Stimulated activated CD8-positive, alpha-beta memory T cell treated with anti-CD3 and anti-CD28 coated beads, Interleukin-4, amount 100 ng/mL, for 4 hours (primary cell): ENCODE results near the gene NXPH4.
A peak's percentile ranks its signal among the peaks of the same experiment; 100 is the strongest.

Experiments
- DNase-seq, 2 donors: peaks; one replicate each; pipeline ENCODE4 v3.0.0-alpha.2; 2020; ENCODE audit warnings: low read depth in 2 of 2, low spot score in 1 of 2

NXPH4 gene

DNA sequence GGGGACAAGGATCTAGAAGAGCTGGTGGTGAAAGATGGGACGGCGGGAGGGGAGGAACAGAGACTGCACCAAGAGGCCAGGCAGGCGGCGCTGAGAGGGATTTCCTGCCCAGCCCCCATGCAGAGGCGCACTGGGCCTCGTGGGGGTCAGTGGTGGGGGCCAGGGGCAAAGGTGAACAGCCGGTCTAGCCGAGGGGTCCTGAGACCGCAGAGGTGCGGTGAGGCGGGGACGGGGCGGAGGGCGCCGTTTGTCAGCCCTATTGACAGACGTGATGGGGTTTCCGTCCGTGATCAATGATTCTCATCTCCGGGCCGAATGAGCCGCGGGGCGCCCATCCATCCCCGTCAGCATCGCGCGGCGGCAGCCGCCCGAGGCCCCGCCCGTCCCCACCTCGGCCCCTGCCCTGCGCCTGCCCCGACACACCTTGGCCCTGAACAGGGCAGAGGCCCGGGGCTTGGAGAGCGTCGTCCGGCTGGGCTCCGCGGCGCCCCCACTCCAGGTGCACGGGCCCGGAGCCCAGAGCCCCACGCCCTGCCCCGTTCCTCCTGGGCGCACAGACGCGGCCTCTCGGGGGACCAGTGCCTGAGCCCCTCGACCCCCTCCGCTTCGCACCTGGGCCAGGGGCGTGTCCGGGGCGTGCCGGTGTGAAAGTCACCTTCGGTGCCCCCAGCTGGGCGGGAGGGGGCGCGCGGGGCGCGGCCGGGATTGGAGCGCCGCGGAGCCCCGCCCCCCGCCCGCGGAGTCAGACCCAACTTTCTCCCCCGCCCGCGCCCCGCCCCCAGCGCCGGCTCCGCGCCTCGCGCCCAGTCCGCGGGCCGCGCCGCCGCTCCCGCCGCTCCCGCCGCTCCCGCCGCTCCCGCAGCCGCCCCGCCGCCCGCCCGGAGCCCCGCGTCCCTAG is at the start of gene NXPH4:
NXPH4 (plus strand) TSS at position 781 of the 898 bp plus-strand sequence. CDS start 176 bp downstream, outside the sequence.
- DNase-seq = peak in 1 of 2 donors; percentile 42

GRCh38 chr12:57166971-57167371 is 49.6 kb upstream of the NXPH4 start:
- no peak for DNase-seq

DNA sequence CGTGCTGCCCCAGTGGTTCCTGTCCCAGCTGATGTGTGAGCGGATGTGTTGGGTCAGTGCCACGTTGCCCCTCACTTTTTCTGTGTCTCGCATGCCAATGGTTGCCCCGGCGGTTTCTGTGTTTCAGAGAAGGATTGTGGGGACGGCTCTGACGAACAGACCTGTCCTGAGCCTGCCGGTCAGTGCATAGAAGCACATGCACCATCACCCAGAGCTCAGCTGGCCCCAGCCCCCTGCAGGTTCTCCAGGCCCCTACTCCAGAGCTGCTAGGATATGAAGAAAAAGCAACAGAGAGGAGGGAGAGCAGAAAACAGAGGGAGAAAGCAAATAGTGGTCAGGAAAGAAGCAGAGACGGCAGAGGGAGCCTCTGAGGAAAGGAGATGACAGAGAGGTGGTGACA is 48.5 kb upstream of the NXPH4 start:
- no peak for DNase-seq

DNA sequence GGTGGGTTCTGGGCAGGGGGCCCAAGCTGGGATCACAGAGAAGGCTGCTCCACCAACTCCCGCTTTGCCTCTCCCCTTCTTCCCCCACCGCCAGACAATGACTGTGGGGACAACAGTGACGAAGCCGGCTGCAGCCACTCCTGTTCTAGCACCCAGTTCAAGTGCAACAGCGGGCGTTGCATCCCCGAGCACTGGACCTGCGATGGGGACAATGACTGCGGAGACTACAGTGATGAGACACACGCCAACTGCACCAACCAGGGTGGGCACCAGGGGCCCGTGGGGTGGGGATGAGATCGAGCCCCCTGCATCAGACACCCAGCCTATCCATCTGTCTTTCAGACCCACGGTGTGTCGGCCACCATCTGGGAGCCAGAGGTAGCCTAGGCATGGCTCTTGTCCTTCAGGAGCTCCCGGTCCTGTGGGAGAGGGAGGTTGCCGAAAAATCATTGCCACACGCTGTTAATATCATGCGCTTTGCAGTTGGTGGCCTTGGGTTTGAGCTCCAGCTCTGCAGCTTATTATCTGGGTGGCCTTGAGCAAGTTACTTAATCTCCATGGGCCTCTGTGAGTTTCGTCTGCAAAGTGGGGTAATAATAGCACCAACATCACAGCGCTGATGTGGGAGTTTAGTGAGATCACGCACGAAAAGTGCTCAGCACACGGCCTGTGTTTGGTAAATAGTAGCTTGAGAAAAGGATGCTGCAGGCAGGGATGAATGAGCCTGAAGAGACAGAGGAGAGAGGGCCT is 47.4 kb upstream of the NXPH4 start:
- DNase-seq = no peak

- no peak for DNase-seq
These were observed 46.6 kb upstream of the NXPH4 start for GRCh38 chr12:57169969-57170368.

GRCh38 chr12:57170408-57170807 is 46.2 kb upstream of the NXPH4 start:
- no peak for DNase-seq

DNA sequence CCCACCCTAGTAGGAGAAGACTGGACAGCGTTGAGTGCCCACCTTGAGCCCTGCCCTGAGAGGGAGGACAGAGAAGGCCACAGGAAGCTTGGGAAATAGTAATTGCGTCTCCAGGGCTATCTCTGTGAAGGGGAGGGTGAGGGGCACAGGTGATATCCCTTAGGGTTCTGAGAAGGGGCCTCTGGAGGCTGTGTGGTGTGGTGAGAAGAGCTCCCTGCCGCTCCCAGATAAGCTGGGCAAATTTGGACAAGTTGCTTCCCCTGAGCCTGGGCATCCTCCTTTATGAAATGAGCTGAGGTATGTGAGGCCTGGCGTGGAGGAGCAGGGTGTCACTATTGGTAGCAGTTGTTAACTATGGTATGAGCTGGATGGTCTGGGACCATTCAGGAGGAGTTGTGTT is 45.7 kb upstream of the NXPH4 start:
- DNase-seq = no peak

DNA sequence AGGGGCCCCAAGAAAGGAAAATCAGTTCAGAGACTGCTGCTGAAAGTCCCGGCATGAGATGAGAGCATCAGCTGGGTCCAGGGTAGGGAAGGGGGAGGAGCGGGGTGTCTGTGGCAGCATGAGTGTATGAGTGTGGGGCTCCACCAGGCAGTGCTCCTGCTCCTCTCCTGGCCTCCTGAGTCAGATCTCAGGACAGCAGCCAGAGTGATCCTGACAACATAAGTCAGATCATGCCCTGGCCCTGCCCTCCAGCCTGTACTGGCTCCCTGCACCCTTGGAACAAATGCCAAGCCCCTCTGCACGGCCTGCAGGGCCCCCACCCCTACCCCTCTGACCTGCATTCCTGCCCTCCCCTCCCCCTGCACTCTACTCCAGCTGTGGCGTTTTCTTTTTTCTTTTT is 44.9 kb upstream of the NXPH4 start:
- DNase-seq = no peak

DNA sequence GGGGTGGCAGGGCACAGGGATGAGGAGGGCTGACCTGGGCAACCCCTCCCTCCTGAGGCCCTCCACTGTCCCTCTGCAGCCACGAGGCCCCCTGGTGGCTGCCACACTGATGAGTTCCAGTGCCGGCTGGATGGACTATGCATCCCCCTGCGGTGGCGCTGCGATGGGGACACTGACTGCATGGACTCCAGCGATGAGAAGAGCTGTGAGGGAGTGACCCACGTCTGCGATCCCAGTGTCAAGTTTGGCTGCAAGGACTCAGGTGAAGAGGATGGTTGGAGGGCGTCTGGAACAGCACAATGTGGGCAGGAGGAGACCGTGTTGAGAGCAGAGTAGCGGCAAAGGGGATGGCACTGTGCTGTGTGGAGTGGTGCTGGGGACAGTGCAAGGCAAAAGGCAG is 43.5 kb upstream of the NXPH4 start:
- DNase-seq = no peak

DNA sequence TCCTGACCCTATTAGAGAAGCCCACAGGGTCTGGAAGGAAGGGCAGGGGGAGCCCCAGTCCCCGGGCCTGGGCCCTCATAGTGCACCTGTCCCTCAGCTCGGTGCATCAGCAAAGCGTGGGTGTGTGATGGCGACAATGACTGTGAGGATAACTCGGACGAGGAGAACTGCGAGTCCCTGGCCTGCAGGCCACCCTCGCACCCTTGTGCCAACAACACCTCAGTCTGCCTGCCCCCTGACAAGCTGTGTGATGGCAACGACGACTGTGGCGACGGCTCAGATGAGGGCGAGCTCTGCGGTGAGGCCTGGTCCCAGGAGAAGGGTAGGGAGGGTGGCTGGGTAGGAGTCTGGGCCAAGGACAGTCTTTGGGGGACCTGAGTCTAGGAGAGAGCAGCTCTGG is 42.9 kb upstream of the NXPH4 start:
- no peak for DNase-seq

GRCh38 chr12:57175428-57176138 is 41.0 kb upstream of the NXPH4 start:
- no peak for DNase-seq

- no peak for DNase-seq
These were observed 40.5 kb upstream of the NXPH4 start for GRCh38 chr12:57176139-57176477.

DNA sequence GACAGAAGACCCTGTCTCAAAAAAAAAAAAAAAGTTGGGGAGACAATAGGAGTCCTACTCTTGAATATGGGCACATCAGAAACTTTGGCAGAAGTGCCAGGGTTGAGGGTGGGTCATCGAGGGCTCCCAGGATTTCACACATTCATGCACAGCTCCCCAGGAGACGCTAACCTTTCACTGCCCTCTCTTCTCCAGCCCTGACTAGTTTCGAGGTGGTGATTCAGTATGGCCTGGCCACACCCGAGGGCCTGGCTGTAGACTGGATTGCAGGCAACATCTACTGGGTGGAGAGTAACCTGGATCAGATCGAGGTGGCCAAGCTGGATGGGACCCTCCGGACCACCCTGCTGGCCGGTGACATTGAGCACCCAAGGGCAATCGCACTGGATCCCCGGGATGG is 39.7 kb upstream of the NXPH4 start:
- DNase-seq = no peak

GRCh38 chr12:57177354-57177753 is 39.2 kb upstream of the NXPH4 start:
- DNase-seq = no peak

GRCh38 chr12:57178213-57178612 is 38.4 kb upstream of the NXPH4 start:
- no peak for DNase-seq

GRCh38 chr12:57179331-57180086 is 37.1 kb upstream of the NXPH4 start:
- no peak for DNase-seq

GRCh38 chr12:57180321-57180989 is 36.1 kb upstream of the NXPH4 start:
- DNase-seq = no peak

- DNase-seq = no peak
These were observed 35.5 kb upstream of the NXPH4 start for GRCh38 chr12:57181072-57181471.

DNA sequence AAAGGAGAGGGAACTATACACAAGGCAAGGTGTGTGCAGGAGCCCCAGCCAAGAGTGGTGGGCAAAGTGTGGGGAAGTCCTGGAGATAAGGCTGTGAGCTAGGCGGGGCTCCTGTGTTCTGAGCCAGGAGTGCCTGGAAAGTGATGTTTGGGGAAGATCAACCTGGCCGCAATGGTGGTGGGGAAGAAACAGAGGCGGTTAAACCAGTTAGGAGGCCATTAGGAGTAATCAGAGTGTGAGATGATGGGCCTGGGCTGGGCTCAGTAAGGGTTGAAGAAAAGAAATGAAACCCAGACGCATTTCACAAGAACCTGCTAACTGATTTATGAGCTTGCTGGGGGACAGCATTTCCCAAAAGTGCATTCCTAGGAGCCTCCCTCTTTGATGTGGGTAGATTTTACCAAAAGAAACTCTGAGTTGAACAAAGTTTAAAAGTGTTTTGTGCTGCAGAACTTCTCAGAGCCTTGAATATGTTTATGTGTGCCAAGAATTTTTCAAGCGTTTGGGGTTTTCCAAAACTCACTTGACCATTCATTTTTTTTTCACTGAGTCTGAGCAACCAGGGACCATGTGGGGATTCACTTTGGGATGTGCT is 34.9 kb upstream of the NXPH4 start:
- DNase-seq = no peak

GRCh38 chr12:57182918-57183575 is 33.5 kb upstream of the NXPH4 start:
- DNase-seq = peak; percentile 53 to 70
